Measurements from ENCODE around the gene APPL2.

Gene APPL2

DNA sequence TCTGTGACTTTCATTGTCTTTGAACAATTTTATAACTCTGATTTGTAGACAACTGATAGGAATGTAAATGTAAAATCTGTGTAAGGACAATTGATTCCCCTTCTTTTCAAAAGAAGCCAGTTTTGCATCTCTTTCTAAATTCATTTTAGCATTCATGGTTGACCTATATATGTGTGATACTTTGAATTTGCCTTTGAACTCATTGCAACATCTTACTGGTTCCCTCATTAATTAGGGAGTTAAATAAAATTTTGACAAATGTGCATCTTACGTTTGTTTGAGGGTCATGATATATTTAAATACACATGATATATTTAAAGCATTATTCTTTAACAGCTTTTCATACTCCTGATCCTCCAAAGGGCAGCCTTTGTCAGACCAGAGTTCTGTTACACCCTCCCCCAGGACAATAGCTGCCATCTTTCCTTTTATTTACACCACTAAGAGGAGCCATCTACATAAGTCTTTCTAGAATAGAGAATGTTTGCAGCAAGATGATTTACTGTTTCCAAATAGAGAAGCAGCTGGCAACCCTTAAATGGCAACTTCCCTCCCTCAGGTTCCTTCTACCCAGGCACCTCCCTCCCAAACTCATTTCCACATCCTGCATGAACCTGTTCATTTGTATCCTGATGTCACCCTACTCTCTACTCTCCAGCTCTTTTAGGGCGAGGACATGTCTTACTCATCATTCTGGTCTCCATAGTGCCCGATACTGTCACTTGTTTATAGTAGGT is 40.2 kb upstream of the APPL2 start:
- no peak overlapping the region for H3K4me3 ChIP-seq (ENCODE audit: control insufficient read depth, low read depth, low read length)
- TF ChIP-seq, protein P1, sequence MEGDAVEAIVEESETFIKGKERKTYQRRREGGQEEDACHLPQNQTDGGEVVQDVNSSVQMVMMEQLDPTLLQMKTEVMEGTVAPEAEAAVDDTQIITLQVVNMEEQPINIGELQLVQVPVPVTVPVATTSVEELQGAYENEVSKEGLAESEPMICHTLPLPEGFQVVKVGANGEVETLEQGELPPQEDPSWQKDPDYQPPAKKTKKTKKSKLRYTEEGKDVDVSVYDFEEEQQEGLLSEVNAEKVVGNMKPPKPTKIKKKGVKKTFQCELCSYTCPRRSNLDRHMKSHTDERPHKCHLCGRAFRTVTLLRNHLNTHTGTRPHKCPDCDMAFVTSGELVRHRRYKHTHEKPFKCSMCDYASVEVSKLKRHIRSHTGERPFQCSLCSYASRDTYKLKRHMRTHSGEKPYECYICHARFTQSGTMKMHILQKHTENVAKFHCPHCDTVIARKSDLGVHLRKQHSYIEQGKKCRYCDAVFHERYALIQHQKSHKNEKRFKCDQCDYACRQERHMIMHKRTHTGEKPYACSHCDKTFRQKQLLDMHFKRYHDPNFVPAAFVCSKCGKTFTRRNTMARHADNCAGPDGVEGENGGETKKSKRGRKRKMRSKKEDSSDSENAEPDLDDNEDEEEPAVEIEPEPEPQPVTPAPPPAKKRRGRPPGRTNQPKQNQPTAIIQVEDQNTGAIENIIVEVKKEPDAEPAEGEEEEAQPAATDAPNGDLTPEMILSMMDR (conservative IDR thresholded peaks at IDR 0.05; ENCODE audit: control insufficient read depth, insufficient read depth, low read depth, low read length), result no peak
- DNase-seq (ENCODE audit: low read depth), result no peak

DNA sequence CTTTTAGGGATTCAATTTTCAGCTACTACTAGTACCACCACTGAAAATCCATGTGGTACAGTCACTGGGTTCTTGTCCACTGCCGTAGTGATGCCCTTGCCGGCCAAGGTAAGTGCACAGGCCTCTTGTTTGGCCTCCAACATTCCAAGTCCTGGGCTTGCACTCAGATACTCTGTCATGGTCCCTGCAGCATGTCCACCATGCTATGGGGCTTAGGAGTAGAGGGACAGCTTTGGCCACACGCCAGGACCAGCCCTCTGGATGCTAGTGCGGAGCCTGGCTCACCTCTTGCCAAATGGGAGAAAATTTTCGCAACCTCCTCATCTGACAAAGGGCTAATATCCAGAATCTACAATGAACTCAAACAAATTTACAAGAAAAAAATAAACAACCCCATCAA is 38.6 kb upstream of the APPL2 start:
- TF ChIP-seq, protein P1 (conservative IDR thresholded peaks at IDR 0.05; ENCODE audit: control insufficient read depth, insufficient read depth, low read depth, low read length), result no peak
- no peak for DNase-seq (ENCODE audit: low read depth)
- no peak overlapping the region for H3K4me3 ChIP-seq (ENCODE audit: control insufficient read depth, low read depth, low read length)

DNA sequence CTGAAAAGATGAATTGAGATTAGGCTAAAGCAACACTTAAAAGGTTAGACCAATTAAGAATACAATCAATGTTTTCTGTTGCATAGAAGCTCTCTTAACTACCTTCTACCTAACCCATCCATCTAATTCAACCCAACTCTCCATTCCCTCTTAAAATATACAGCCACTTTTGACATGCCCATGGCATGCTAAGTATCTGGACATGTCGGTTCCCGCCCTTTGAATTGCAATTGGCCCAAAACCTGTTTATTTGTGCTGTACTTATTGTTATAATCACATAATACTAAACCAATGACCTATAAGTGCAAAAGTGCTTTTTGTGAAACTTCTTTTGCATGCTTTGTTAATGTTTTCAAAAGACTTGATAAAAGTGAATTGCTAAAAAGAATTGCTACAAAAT is 37.6 kb upstream of the APPL2 start:
- no peak overlapping the region for H3K4me3 ChIP-seq (ENCODE audit: control insufficient read depth, low read depth, low read length)
- TF ChIP-seq, protein P1 (conservative IDR thresholded peaks at IDR 0.05; ENCODE audit: control insufficient read depth, insufficient read depth, low read depth, low read length), result no peak
- DNase-seq (ENCODE audit: low read depth), result no peak

DNA sequence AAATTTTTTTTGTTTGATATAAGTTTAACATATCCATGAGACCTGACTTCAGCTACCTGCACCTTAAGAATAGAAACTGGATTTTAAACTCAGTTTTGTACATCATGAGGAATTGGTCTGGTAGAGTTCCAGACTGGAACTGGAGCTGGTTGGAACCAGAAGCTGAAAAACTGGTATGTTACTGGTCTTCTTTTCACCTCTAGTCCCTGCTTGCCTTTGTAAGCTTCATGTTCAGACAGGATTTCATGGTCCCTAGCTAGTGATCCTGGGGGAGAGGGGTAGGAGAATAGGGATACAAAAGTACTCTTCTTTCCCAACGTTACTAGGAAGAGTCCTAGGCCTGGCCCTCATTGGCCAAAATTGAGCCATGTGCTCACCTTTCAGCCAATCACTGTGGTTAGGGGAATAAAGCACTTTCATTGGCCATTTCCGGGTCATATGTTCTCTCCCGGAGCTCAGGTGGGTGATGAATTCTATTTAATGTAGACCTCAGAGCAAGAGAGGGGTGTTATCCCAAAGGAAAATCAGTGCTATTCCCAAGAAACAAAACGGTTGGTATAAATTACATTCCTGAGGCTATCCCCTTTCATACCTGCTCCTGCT is 36.9 kb upstream of the APPL2 start:
- no peak overlapping the region for H3K4me3 ChIP-seq (ENCODE audit: control insufficient read depth, low read depth, low read length)
- TF ChIP-seq, protein P1 (conservative IDR thresholded peaks at IDR 0.05; ENCODE audit: control insufficient read depth, insufficient read depth, low read depth, low read length), result no peak
- DNase-seq (ENCODE audit: low read depth), result no peak

DNA sequence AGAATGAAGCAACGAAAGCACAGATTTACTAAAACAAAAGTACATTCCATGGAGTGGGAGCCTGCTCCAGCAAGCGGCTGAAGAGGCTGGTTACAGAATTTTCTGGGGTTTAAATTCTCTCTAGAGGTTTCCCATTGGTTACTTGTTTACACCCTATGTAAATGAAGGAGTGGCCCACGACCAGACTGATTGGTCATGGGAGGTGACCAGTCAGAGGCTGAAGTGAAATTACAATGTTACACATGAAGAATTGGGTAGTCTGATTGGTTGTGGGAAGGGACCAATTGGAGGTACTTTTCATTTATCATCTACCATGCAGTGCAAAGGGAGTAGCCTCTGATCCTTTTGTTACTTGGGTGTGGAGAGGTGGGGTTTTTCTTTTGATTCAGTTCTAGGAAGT is 36.2 kb upstream of the APPL2 start:
- H3K4me3 ChIP-seq (ENCODE audit: control insufficient read depth, low read depth, low read length), result no peak overlapping the region
- DNase-seq (ENCODE audit: low read depth), result no peak

DNA sequence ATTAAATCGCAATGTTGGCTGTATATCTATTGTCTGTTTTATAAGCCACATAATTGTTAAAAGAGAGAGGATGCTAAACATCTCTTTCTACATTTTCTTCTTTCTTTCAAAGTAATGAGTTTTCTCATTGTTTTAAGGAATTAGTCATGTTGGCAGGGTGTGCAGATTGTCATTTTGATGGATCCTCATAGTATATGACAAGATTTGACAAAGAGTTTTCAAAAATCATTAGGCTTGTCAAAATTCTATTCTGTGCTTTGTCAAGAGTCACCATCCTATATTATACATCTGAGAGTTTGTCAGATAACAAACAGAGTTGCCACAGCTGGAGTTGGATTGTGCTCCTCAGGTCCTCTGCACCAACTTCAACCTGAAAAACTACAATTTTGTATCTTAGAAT is 35.4 kb upstream of the APPL2 start:
- no peak for DNase-seq (ENCODE audit: low read depth)

More for the DNA sequence above, 36.2 kb upstream of the APPL2 start:
- TF ChIP-seq, protein P1 (conservative IDR thresholded peaks at IDR 0.05; ENCODE audit: control insufficient read depth, insufficient read depth, low read depth, low read length), result no peak

More for the DNA sequence above, 35.4 kb upstream of the APPL2 start:
- no peak overlapping the region for H3K4me3 ChIP-seq (ENCODE audit: control insufficient read depth, low read depth, low read length)
- TF ChIP-seq, protein P1 (conservative IDR thresholded peaks at IDR 0.05; ENCODE audit: control insufficient read depth, insufficient read depth, low read depth, low read length), result no peak
